ENCODE results near the gene TMEM79. TPM values are rescaled to one million over a fixed set of nuclear protein-coding genes. Genes with fewer than 3 reads are reported as not detected.

Gene TMEM79
- total RNA-seq = 7.1 and 30.7 TPM in 2 replicates

GRCh38 chr1:156284112-156284511 lies at the start of gene TMEM79:
TMEM79 (plus strand) TSS chr1:156284325; CDS start chr1:156285227, 902 bp downstream.
- no peak for TF ChIP-seq CTCF (IDR thresholded peaks at IDR 0.05; ENCODE audit: insufficient read depth, low read length, severe bottlenecking)
- FAIRE-seq (no peak), DNase-seq (ENCODE audit: low read depth) (peak; percentile 74)
- Histone ChIP-seq H3K36me3 (ENCODE audit: control insufficient read depth, insufficient read depth, low read length) (peaks cover 19% of the 10 kb centered on the region), H3K27me3 (ENCODE audit: control insufficient read depth, insufficient read depth, low read length) (no peaks in the 10 kb centered on the region), H3K4me3 (ENCODE audit: low read depth, low read length) (peak within 1 kb of the TSS; percentile 67)

- peaks cover 13% of the 10 kb centered on the region for H3K36me3 ChIP-seq (ENCODE audit: control insufficient read depth, insufficient read depth, low read length)
- FAIRE-seq = no peak
- no peak overlapping the region for H3K4me3 ChIP-seq (ENCODE audit: low read depth, low read length)
- DNase-seq (ENCODE audit: low read depth) = no peak
- H3K27me3 ChIP-seq (ENCODE audit: control insufficient read depth, insufficient read depth, low read length) = no peaks in the 10 kb centered on the region
- no peak for TF ChIP-seq CTCF (IDR thresholded peaks at IDR 0.05; ENCODE audit: insufficient read depth, low read length, severe bottlenecking)
Measured at GRCh38 chr1:156236164-156236563, 48.0 kb upstream of the TMEM79 start.

GRCh38 chr1:156238248-156238647 lies 45.9 kb upstream of the TMEM79 start:
- H3K36me3 ChIP-seq (ENCODE audit: control insufficient read depth, insufficient read depth, low read length) = peaks cover 13% of the 10 kb centered on the region
- DNase-seq (ENCODE audit: low read depth) = no peak
- H3K4me3 ChIP-seq (ENCODE audit: low read depth, low read length) = no peak overlapping the region
- H3K27me3 ChIP-seq (ENCODE audit: control insufficient read depth, insufficient read depth, low read length) = no peaks in the 10 kb centered on the region
- FAIRE-seq = no peak
- no peak for TF ChIP-seq CTCF (IDR thresholded peaks at IDR 0.05; ENCODE audit: insufficient read depth, low read length, severe bottlenecking)

- Histone ChIP-seq H3K36me3 (ENCODE audit: control insufficient read depth, insufficient read depth, low read length) (peaks cover 4% of the 10 kb centered on the region), H3K4me3 (ENCODE audit: low read depth, low read length) (no peak overlapping the region), H3K27me3 (ENCODE audit: control insufficient read depth, insufficient read depth, low read length) (no peaks in the 10 kb centered on the region)
- DNase-seq (ENCODE audit: low read depth) (peak; percentile 53), FAIRE-seq (no peak)
- TF ChIP-seq CTCF (IDR thresholded peaks at IDR 0.05; ENCODE audit: insufficient read depth, low read length, severe bottlenecking) = no peak
Measured at GRCh38 chr1:156241311-156241811, 42.8 kb upstream of the TMEM79 start.

- no peak for FAIRE-seq
- Histone ChIP-seq H3K27me3 (ENCODE audit: control insufficient read depth, insufficient read depth, low read length) (no peaks in the 10 kb centered on the region), H3K36me3 (ENCODE audit: control insufficient read depth, insufficient read depth, low read length) (peaks cover 3% of the 10 kb centered on the region), H3K4me3 (ENCODE audit: low read depth, low read length) (no peak within 1 kb of the TSS)
- DNase-seq (ENCODE audit: low read depth) = no peak
- no peak for TF ChIP-seq CTCF (IDR thresholded peaks at IDR 0.05; ENCODE audit: insufficient read depth, low read length, severe bottlenecking)
Measured at GRCh38 chr1:156241926-156242325, 42.2 kb upstream of the TMEM79 start, which contains the start of gene BGLAP. BGLAP (plus strand) TSS chr1:156242184; CDS start chr1:156242232, 48 bp downstream.

- Histone ChIP-seq H3K36me3 (ENCODE audit: control insufficient read depth, insufficient read depth, low read length) (peaks cover 3% of the 10 kb centered on the region), H3K27me3 (ENCODE audit: control insufficient read depth, insufficient read depth, low read length) (no peaks in the 10 kb centered on the region), H3K4me3 (ENCODE audit: low read depth, low read length) (no peak overlapping the region)
- no peak for FAIRE-seq
- no peak for DNase-seq (ENCODE audit: low read depth)
- no peak for TF ChIP-seq CTCF (IDR thresholded peaks at IDR 0.05; ENCODE audit: insufficient read depth, low read length, severe bottlenecking)
Measured at GRCh38 chr1:156242738-156243137, 41.4 kb upstream of the TMEM79 start.
